ENCODE measurements around the gene CRK.
"Not testable (repeated sequence)": the region's sequence is repeated elsewhere in the genome, so short reads cannot be mapped to it uniquely, and the experiment has no call there.

Gene CRK

DNA sequence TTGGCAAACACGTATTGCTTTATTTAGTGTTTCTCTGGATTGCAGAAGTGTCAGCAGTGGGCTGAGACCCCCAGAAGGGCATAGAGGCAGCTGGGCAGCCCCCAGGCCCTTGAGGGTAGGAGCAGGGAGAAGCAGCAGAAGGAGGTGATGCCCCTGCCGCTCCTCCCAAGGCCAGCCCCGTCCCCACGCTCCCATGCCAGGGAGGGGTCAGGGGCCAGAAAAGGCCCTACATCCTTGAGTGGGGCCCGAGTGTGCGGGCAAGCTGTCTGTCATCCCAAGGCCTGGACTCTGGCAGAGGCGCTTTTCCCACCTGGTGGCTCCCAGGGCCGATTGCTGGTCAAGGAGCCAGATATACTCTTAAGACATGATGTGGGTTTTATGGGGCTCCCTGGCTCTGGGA, 8.2 kb upstream of the CRK start:
- no peak for DNase-seq (ENCODE audit: low read depth)

DNA sequence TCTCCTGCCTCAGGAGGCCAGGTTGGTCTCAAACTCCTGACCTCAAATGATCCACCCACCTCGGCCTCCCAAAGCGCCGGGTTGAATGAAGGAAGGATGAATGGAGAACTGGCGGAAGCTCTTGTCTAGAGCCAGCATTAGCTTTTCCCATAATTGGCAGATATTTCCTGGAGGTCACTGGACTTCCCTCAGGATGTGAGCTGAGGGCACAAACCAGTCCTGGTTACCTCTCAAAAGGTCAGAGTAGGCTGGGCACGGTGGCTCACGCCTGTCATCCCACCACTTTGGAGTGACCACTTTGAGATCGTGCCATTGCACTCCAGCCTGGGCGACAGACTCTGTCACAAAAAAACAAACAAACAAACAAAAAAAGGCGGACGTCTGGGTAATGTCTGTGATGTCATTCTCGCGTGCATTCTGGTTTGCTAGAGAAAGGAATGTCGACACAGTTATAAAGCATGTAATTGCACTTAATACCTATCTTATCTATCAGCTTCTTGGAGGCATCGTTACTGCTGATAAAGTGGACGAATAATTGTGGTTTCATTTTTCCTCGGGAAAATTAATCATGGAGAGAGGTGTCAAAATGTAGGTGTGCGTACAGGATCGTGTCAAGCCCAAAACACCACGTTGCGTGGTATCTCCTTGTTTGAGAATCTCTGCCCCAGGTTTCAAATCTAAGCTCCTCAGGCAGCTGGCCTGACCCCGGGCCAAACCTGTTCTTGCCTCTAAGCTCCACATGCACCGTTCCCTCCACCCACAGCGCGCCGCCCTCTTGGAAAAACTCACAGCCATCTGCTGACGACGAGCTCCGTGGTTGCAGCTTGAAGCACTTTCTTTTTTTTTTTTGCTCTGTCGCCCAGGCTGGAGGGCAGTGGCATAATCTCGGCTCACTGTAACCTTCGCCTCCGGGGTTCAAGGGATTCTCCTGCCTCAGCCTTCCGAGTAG, 6.4 kb upstream of the CRK start:
- no peak for DNase-seq (ENCODE audit: low read depth)

GRCh38 chr17:1461198-1461944, 5.3 kb upstream of the CRK start:
- no peak for DNase-seq (ENCODE audit: low read depth)

DNA sequence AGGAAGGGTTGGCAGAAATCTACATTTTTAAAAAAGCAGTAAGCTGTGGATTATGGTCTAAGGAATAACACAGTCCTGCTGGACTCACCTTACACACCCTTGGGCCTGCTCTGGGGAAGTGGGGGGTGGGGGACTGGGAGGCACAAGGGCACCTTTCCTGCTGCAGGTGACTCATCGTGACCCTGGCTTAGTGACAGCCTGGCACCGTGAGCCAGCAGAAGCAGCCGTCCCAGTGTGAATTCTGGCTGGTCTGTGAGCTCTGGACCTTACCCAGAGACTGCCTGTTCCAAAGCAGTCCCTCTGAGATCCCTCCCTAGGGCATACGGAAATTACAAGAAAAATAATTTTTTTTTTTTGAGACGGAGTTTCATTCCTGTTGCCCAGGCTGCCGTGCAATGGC, 4.2 kb upstream of the CRK start:
- no peak for DNase-seq (ENCODE audit: low read depth)

DNA sequence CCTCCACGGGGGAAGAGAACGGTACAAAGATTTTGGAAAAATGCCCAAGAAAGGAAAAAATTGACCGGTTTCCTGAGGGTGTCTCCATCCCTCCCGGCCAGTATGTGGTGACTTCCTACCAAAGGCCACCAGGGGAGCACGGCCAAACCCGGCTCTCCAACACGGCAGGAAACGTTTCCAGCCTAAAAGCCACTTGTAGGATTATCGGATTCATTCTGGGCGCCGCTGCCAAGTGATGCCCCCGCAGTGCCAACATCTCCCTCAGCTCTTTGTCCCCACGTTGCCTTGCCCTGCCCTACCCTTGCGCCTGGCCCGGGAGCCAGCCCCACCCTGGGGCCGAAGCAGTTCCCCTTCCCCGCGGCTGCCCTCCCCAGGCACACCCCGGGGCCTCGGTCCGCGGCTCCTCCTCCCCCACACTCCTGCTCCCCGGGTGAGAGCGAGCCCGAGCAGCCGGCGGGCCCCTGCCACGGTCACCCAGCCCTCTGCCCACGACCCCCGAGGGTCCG, 688 bp downstream of the CRK start:
- DNase-seq (ENCODE audit: low read depth), result no peak

- DNase-seq (ENCODE audit: low read depth), result no peak
Observed at GRCh38 chr17:1454541-1454940, 1.5 kb downstream of the CRK start.

GRCh38 chr17:1453694-1454093, 2.3 kb downstream of the CRK start:
- DNase-seq (ENCODE audit: low read depth), result not testable (repeated sequence)

GRCh38 chr17:1452836-1453235, 3.2 kb downstream of the CRK start:
- no peak for DNase-seq (ENCODE audit: low read depth)

- DNase-seq (ENCODE audit: low read depth), result not testable (repeated sequence)
Observed at GRCh38 chr17:1450261-1450660, 5.8 kb downstream of the CRK start.

DNA sequence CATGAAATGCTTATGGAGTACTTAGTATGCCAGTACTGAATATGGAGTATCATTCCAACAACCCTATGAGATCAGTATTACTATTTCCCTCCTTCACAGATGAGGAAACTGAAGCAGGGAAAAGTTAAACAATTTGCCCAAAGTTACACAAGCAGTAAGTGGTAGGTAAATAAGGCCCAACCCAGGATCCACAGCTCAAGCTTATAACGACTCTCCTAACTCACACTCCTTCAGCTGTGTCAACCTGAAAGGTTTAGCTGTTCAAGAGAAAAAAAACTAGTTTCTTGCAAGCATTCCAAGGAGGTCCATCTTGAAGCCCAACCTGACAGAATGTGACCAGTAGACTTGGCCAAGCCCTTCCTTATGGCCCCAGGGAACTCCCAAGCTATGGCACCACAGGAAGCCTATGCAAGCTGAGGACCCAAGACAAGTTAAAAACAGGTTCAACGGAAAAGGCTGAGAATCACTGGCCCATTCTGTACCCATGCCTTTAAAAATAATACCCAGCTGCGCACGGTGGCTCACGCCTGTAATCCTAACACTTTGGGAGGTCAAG, 6.5 kb downstream of the CRK start:
- DNase-seq (ENCODE audit: low read depth), result no peak

- no peak for DNase-seq (ENCODE audit: low read depth)
Observed at GRCh38 chr17:1447052-1447451, 9.0 kb downstream of the CRK start.

GRCh38 chr17:1446201-1446600, 9.8 kb downstream of the CRK start:
- no peak for DNase-seq (ENCODE audit: low read depth)

DNA sequence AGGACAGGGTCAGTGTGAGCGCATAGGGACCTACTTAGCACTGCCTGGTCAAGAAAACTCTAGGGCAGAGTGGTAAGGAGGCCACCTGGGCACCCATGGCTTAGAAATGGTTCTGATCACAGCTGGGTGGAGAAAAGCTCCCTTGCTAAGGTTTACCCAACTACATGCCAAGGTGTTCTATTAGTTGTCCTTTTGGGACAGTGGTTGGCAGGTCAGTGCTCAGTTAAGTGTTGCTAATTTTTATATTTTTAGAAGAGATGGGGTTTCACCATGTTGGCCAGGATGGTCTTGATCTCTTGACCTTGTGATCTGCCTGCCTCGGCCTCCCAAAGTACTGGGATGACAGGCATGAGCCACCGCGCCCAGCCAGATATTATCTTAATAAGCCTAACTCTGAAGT, 10.3 kb downstream of the CRK start:
- not testable (repeated sequence) for DNase-seq (ENCODE audit: low read depth)

DNA sequence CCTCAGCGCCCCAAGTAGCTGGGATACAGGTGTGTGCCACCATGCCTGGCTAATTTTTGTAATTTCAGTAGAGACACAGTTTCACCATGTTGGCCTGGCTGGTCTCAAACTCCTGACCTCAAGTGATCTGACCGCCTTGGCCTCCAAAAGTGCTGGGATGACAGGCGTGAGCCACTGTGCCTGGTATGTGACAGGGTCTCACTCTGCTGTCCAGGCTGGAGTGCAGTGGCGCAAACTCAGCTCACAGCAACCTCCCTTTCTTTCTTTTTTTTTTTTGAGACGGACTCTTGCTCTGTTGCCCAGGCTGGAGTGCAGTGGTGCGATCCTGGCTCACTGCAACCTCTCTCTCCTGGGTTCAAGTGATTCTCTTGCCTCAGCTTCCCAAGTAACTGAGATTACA, 13.3 kb downstream of the CRK start:
- DNase-seq (ENCODE audit: low read depth), result not testable (repeated sequence)

GRCh38 chr17:1442187-1442586, 13.8 kb downstream of the CRK start:
- DNase-seq (ENCODE audit: low read depth), result no peak

GRCh38 chr17:1440921-1441320, 15.1 kb downstream of the CRK start:
- DNase-seq (ENCODE audit: low read depth), result no peak

- no peak for DNase-seq (ENCODE audit: low read depth)
Observed at GRCh38 chr17:1438593-1439083, 17.4 kb downstream of the CRK start.

- DNase-seq (ENCODE audit: low read depth), result no peak
Observed at GRCh38 chr17:1435326-1435725, 20.7 kb downstream of the CRK start.

DNA sequence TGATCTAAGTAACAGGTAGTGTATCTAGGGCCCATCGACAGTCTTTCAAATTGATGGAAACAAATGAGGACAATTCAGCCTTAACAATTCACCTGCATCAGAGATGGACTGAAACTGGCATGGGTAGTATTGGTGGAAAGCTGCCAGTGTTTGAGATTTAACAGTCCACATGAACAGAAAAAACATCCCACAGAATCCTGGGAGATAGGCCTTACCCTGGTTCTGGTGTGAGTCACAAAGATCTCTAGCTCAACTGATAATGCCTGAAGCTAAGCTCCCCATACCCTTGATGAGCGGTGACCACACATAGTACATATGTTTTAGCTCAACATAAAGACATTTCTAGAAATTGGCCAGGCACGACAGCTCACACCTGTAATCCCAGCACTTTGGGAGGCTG, 21.9 kb downstream of the CRK start:
- no peak for DNase-seq (ENCODE audit: low read depth)

DNA sequence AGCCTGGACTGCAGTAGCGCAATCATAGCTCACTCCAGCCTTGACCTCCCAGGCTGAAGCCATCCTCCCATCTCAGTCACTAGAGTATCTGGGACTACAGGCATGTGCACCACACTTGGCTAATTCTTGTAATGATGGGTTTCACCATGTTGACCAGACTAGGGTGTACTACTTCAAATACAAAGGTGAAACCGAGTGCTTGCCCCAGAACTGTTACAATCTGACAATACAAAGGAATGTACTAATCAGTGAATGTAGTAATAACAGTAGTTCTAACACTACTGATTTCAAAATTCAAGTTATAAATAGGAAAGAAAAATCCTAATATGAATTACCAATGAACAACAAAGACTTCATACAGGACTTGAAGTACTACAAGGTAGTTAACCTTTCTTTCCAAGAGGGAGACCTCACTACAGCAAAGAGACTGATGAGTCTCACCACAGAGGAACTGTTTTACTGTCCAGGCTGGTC, 24.4 kb downstream of the CRK start:
- no peak for DNase-seq (ENCODE audit: low read depth)

DNA sequence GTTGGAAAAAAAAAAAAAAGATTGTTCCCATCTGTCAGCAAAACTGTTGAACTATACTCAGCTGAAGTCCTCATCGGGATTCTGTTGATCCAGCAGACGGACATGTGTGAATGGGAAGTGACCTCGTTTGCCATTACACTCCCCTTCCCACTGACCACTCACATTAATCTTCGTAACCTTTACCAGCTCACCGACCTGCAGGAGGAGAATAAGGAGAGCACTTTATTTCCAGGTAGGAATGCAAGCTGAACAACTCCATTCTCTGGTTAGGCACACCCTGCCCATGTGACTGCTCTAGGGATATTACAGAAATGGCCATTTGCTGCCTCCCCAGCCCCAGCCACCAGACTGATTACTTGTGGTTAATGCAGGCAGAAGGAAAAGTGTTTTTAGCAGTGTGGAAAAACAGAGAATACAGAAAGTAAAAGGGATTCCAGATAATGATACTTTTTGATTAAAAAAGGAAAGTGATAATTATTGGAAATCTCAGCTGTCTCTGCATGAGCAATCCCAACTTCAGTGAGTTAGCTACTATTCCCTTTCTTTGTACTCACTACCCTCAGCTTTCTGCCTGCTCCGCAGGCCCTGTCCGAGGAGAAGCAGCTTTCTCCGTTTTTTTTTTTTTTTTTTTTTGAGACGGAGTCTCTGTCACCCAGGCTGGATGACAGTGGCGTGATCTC, 32.4 kb downstream of the CRK start:
- no peak for DNase-seq (ENCODE audit: low read depth)

GRCh38 chr17:1422885-1423284, 33.1 kb downstream of the CRK start:
- no peak for DNase-seq (ENCODE audit: low read depth)
